ENCODE data around the gene ADNP. TPM values are rescaled to one million over a fixed set of nuclear protein-coding genes. Genes with fewer than 3 reads are reported as not detected.
A peak's percentile ranks its signal among the peaks of the same experiment; 100 is the strongest.

Gene ADNP
- total RNA-seq, 4 donors from 2014 or later: 51.8 to 64.3 (median 58.2) TPM

DNA sequence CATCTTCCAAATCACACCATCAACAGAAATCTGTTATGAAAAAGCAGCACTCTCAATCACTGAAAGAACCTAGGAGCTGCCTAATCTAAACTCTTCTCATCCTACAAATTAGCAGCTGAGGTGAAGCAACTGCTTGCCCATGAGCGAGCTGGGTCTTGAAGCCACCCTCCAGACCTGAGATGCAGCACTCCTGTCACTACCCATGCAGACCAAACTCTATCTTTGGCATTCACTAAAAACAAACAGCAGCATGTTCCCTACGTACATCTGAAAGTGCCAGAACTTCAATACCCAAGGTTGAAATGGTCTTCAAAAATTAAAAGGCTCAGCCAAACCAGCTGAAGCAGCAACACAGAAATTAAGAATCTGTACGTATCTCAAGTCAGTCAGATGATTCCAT is 14.3 kb downstream of the ADNP start:
- Histone ChIP-seq H3K4me1 (peaks cover 0 to 51% (median 7%) of the 10 kb centered on the region in 4 donors), H3K4me3 (no peak overlapping the region), H3K9me3 (no peaks in the 10 kb centered on the region), H3K36me3 (peaks cover 0 to 9% (median 0%) of the 10 kb centered on the region in 3 donors), H3K27ac (no peak overlapping the region), H3K27me3 (no peaks in the 10 kb centered on the region)
- no peak for TF ChIP-seq POLR2A (IDR thresholded peaks at IDR 0.05)
- TF ChIP-seq, protein P1, sequence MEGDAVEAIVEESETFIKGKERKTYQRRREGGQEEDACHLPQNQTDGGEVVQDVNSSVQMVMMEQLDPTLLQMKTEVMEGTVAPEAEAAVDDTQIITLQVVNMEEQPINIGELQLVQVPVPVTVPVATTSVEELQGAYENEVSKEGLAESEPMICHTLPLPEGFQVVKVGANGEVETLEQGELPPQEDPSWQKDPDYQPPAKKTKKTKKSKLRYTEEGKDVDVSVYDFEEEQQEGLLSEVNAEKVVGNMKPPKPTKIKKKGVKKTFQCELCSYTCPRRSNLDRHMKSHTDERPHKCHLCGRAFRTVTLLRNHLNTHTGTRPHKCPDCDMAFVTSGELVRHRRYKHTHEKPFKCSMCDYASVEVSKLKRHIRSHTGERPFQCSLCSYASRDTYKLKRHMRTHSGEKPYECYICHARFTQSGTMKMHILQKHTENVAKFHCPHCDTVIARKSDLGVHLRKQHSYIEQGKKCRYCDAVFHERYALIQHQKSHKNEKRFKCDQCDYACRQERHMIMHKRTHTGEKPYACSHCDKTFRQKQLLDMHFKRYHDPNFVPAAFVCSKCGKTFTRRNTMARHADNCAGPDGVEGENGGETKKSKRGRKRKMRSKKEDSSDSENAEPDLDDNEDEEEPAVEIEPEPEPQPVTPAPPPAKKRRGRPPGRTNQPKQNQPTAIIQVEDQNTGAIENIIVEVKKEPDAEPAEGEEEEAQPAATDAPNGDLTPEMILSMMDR (IDR thresholded peaks at IDR 0.05): no peak
- DNase-seq: no peak

DNA sequence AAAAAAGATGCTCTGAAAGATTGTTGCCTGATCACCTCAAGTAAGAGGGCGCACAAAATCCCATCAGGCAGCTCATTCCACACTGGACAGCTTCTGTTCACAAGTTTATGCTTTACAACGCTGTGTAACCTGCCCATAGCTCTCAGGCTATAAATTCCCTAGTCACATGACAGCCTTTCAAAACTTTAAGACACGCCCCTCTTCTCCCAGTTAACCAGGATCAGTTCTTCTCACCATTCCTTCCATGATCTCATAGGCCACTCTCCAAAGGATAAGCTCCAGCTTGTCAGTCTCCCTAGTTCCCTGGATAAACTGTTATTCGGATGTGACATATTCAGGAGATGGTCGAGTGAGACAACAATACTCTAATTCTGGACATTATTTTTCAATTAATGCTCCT is 15.0 kb downstream of the ADNP start:
- Histone ChIP-seq H3K9me3 (no peaks in the 10 kb centered on the region), H3K4me1 (peaks cover 0 to 51% (median 7%) of the 10 kb centered on the region in 4 donors), H3K27ac (peak overlapping the region in 1 of 4 donors; percentile 6), H3K27me3 (no peaks in the 10 kb centered on the region), H3K4me3 (no peak overlapping the region), H3K36me3 (peaks cover 0 to 9% (median 0%) of the 10 kb centered on the region in 3 donors)
- DNase-seq: no peak
- no peak for TF ChIP-seq POLR2A (IDR thresholded peaks at IDR 0.05)

DNA sequence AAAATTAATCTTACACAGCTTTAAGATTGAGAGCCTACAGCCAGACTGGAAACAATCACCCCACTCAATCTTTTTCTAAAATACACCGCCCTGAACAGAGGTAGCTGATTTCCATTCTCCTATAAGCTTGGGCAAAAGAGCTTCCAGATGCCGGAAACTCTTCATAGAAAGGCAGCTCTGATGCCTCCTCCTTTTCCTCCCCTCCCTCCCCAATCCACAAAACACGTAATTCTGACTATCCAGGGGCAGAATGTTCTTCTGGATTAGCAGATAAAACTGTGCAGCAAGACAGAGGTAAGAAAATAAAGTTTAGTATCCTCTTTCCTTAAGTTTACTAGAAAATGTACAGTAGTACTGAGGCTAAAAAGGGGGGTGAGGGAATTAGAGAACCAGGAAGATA is 15.8 kb downstream of the ADNP start:
- no peak for TF ChIP-seq POLR2A (IDR thresholded peaks at IDR 0.05)
- TF ChIP-seq, protein P1 (IDR thresholded peaks at IDR 0.05): no peak
- Histone ChIP-seq H3K36me3 (peaks cover 0 to 9% (median 0%) of the 10 kb centered on the region in 3 donors), H3K27me3 (no peaks in the 10 kb centered on the region), H3K4me1 (peaks cover 0 to 51% (median 7%) of the 10 kb centered on the region in 4 donors), H3K9me3 (no peaks in the 10 kb centered on the region), H3K4me3 (no peak overlapping the region), H3K27ac (no peak overlapping the region)
- DNase-seq: no peak

DNA sequence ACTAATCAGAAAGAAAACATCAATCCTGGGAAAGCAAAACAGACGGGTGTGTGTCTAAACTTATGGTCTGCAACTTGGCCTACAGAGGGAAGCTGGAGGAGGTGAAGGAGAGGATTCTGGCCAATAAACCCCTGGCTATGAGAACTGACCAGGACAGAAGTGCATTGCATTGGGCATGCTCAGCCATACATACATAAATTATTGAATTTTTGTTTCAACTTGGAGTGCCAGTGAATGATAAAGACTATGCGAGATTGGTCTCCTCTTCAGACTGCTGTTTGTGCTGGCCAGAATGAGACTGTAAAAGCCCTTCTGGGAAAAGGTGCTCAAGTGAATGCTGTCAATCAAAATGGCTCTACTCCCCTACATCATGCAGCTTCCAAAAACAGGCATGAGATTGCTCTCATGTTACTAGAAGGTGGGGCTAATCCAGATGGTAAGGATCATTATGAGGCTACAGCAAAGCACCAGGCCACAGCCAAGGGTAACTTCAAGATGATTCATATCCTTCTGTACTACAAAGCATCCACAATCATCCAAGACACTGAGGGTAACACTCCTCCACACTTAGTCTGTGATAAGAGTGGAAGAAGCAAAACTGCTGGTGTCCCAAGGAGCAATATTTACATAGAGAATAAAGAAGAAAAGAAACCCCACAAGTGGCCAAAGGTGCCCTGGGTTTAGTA is 17.4 kb downstream of the ADNP start:
- no peak for TF ChIP-seq POLR2A (IDR thresholded peaks at IDR 0.05)
- TF ChIP-seq, protein P1 (IDR thresholded peaks at IDR 0.05): no peak
- Histone ChIP-seq H3K4me1 (peaks cover 0 to 38% (median 9%) of the 10 kb centered on the region in 4 donors), H3K4me3 (no peak overlapping the region), H3K27ac (peak overlapping the region in 1 of 4 donors; percentile 23), H3K27me3 (no peaks in the 10 kb centered on the region), H3K36me3 (peaks cover 0 to 9% (median 0%) of the 10 kb centered on the region in 3 donors), H3K9me3 (no peaks in the 10 kb centered on the region)
- DNase-seq: no peak

DNA sequence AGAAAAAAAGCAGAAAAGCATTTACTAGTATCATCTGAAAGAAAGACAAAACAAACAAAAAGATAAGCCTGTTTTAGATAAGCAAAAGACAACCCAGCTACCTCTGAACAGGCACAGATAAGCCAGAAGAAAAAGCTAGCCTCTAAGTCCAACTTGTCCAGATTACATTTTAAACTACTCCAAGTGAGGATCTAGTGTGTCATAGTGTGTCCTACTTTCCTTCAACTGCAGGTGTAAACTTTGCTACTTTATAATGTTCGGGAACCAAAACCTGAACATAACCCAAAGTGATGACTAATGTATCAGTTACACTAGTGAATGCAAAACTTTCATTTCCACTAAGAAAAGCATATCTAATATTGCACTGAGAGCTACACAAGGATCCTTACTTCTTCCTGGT is 19.5 kb downstream of the ADNP start:
- no peak overlapping the region for H3K4me3 ChIP-seq
- TF ChIP-seq, protein P1 (IDR thresholded peaks at IDR 0.05): no peak
- TF ChIP-seq POLR2A (IDR thresholded peaks at IDR 0.05): no peak
- H3K9me3 ChIP-seq: no peaks in the 10 kb centered on the region
- no peak for DNase-seq
- peaks cover 0 to 31% (median 5%) of the 10 kb centered on the region in 4 donors for H3K4me1 ChIP-seq
- H3K27me3 ChIP-seq: no peaks in the 10 kb centered on the region
- H3K27ac ChIP-seq: no peak overlapping the region
- H3K36me3 ChIP-seq: peaks cover 0 to 9% (median 0%) of the 10 kb centered on the region in 3 donors

DNA sequence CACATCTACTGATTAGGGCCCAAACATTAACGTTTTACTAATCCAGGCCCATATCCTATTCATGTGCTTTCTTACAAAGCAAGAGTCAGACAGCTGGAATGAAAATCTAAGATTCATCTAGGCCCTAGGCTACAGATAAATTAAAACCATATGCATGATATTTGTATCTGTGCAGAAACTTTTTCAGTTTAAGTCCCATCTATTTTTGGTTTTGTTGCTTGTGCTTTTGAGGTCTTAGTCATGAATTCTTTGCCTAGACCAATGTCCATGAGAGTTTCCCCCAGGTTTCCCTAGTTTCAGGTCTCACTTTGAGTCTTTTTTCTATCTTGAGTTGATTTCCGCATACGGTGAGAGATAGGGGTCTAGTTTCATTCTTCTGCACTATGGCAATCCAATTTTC is 20.2 kb downstream of the ADNP start:
- DNase-seq: no peak
- TF ChIP-seq POLR2A (IDR thresholded peaks at IDR 0.05): no peak
- Histone ChIP-seq H3K27ac (no peak overlapping the region), H3K4me1 (peaks cover 0 to 24% (median 3%) of the 10 kb centered on the region in 4 donors), H3K9me3 (no peaks in the 10 kb centered on the region), H3K4me3 (no peak overlapping the region), H3K27me3 (no peaks in the 10 kb centered on the region), H3K36me3 (peaks cover 0 to 9% (median 0%) of the 10 kb centered on the region in 3 donors)

Measured in Peyer's patch (tissue), 4 donors.